HL-60 (cell line): ENCODE measurements around the gene CYP26B1.

ENCODE experiments used
- DNase-seq, 2 experiments: peaks; one replicate each; pipeline ENCODE4 v3.0.0-alpha.2; 2010 to 2020; ENCODE audit warnings: low read depth in 1 of 2, low spot score in 1 of 2
- H3K27ac ChIP-seq: fragments of 250-450 bp; sonication (Bioruptor Pico); replicated peaks from 2 replicates; pipeline ENCODE4 v1.5.1; 2020; ENCODE audit warnings: mild to moderate bottlenecking, moderate library complexity
- H3K27me3 ChIP-seq: fragments of 250-450 bp; sonication (Bioruptor Pico); 2 replicates; pipeline ENCODE4 v1.5.1; 2021; ENCODE audit warnings: mild to moderate bottlenecking, moderate library complexity; ENCODE audit not compliant: insufficient read depth, poor library complexity, severe bottlenecking
- H3K4me3 ChIP-seq: replicated peaks from 2 replicates; pipeline ENCODE4 v1.5.1; 2011; ENCODE audit warnings: mild to moderate bottlenecking, control low read depth, low read length; ENCODE audit not compliant: insufficient read depth
- CTCF ChIP-seq: IDR thresholded peaks from one replicate; pipeline ENCODE4 v1.5.1; 2011; ENCODE audit warnings: low read length, control low read depth, inconsistent platforms; ENCODE audit not compliant: insufficient read depth
- GABPA ChIP-seq: IDR thresholded peaks from 2 replicates; pipeline ENCODE4 v1.6.1; 2012; ENCODE audit warnings: low read depth
- POLR2AphosphoS5 ChIP-seq: IDR thresholded peaks from 2 replicates; pipeline ENCODE4 v1.6.1; 2012; ENCODE audit warnings: low read depth
- REST ChIP-seq: IDR thresholded peaks from 2 replicates; pipeline ENCODE4 v1.6.1; 2012; ENCODE audit warnings: low read depth; ENCODE audit not compliant: insufficient replicate concordance
- SPI1 ChIP-seq: IDR thresholded peaks from 2 replicates; pipeline ENCODE4 v1.6.1; 2012; ENCODE audit warnings: low read depth, mild to moderate bottlenecking, borderline replicate concordance

Gene CYP26B1

GRCh38 chr2:72137498-72138010 is 10.1 kb downstream of the CYP26B1 start:
- Histone ChIP-seq H3K27me3 (peaks cover 5% of the 10 kb centered on the region), H3K27ac (no peak overlapping the region), H3K4me3 (no peak overlapping the region)
- peak; percentile 52 for TF ChIP-seq CTCF
- TF ChIP-seq SPI1: no peak
- DNase-seq: peak in 1 of 2 experiments; percentile 38

- Histone ChIP-seq H3K27ac (no peak overlapping the region), H3K27me3 (no peaks in the 10 kb centered on the region), H3K4me3 (no peak overlapping the region)
- TF ChIP-seq SPI1: no peak
- no peak for TF ChIP-seq POLR2AphosphoS5
- no peak for TF ChIP-seq REST
- TF ChIP-seq GABPA: no peak
- TF ChIP-seq CTCF: no peak
- no peak for DNase-seq
These were observed 10.6 kb downstream of the CYP26B1 start for GRCh38 chr2:72136933-72137497.

- H3K4me3 ChIP-seq: no peak overlapping the region
- DNase-seq: no peak
- no peaks in the 10 kb centered on the region for H3K27me3 ChIP-seq
- TF ChIP-seq GABPA (no peak), CTCF (no peak), POLR2AphosphoS5 (no peak), REST (no peak), SPI1 (no peak)
- H3K27ac ChIP-seq: no peak overlapping the region
These were observed 11.3 kb downstream of the CYP26B1 start for GRCh38 chr2:72136331-72136730.

GRCh38 chr2:72135921-72136320 is 11.7 kb downstream of the CYP26B1 start:
- TF ChIP-seq REST (no peak), SPI1 (no peak), CTCF (no peak), POLR2AphosphoS5 (no peak), GABPA (no peak)
- Histone ChIP-seq H3K27me3 (peaks cover 2% of the 10 kb centered on the region), H3K4me3 (no peak overlapping the region), H3K27ac (no peak overlapping the region)
- no peak for DNase-seq
